Ovary (tissue), 9 donors: ENCODE results near the gene OSTF1. TPM values are rescaled to one million over a fixed set of nuclear protein-coding genes. Genes with fewer than 3 reads are reported as not detected.

Source experiments
- DNase-seq, 5 donors: peaks; one replicate each; pipeline ENCODE4 v3.0.0-alpha.2; 2019 to 2020
- H3K27ac ChIP-seq, 2 donors: fragments of 200-600 bp; one replicate each; pipeline versions ENCODE4 v1.5.1 to v1.8.0; 2019 to 2022
- H3K27me3 ChIP-seq: fragments of 200-600 bp; one replicate; pipeline ENCODE4 v1.8.0; 2022
- H3K36me3 ChIP-seq: fragments of 200-600 bp; sonication (generic); one replicate; pipeline ENCODE4 v1.5.1; 2019
- H3K4me1 ChIP-seq: one replicate; pipeline ENCODE4 v1.8.1; 2013; ENCODE audit warnings: mild to moderate bottlenecking, moderate library complexity; ENCODE audit not compliant: insufficient read depth
- H3K4me3 ChIP-seq: fragments of 200-600 bp; sonication (generic); one replicate; pipeline ENCODE4 v1.5.1; 2017
- H3K9me3 ChIP-seq, 2 donors: fragments of 200-600 bp in 1 of 2; sonication (generic) in 1 of 2; one replicate each; pipeline versions ENCODE4 v1.5.1 to v1.8.1; 2013 to 2019; ENCODE audit warnings: mild to moderate bottlenecking in 1 of 2, moderate library complexity in 1 of 2
- EP300 ChIP-seq: sonication (generic); formaldehyde crosslinking; IDR thresholded peaks from one replicate; pipeline ENCODE4 v1.6.1; 2017; ENCODE audit warnings: antibody characterized with exemption
- POLR2A ChIP-seq: fragments of 450-650 bp; IDR thresholded peaks from one replicate; pipeline ENCODE4 v1.6.1; 2017; ENCODE audit warnings: antibody characterized with exemption, mild to moderate bottlenecking, moderate library complexity
- WGBS, 3 donors: extraction: QIAGEN DNeasy Blood & Tissue Kit in 1 of 3; methylation state at CpG; one replicate each; pipeline versions ENCODE4 v1.1.5 to v1.1.7; 2013 to 2017; 5-methylcytosine and 5-hydroxymethylcytosine counted together
- intact Hi-C, 4 donors: fragments of 100-400 bp; cut with DNase I; formaldehyde crosslinking; loops; one replicate each; pipeline versions ENCODE4 v1.11.0 to v1.15.1; 2022 to 2023
- polyA plus RNA-seq, 2 donors: library from polyadenylated mRNA; stranded (reverse); fragments of 200-250 nt in 1 of 2; fragments of 350-450 nt in 1 of 2; fragmentation: Illumina TruSeq in 1 of 2; extraction: RNeasy Lipid Tissue Mini Kit (QIAGEN cat#74804) in 1 of 2; gene quantifications; one replicate each; pipeline ENCODE4 v1.2.3, GENCODE V29; 2013 to 2014
- total RNA-seq, 7 donors: library from RNA; depleted of rRNA in 2 of 7; stranded (reverse); fragments of >200 nt in 2 of 7; fragmentation: NEBNext Ultra II Directional in 3 of 7; extraction: Animal tissue kit (Norgen Biotek cat#: 25700) in 3 of 7; gene quantifications; one replicate each; pipeline versions ENCODE4 v1.1.0 to v1.2.4, GENCODE V29; 2016 to 2023
- TF ChIP-seq, protein P1 (sequence below), 3 donors: fragments of 450-650 bp in 2 of 3; fragments of 200-600 bp in 1 of 3; IDR thresholded peaks; one replicate each; pipeline versions ENCODE4 v1.5.1 to v1.8.0; 2016 to 2022; ENCODE audit warnings: antibody characterized with exemption in 3 of 3, mild to moderate bottlenecking in 1 of 3
- donor health status: DM: no; HTN: no; CAD: no; lungs with moderate emphysema.
- donor health status: DM: no; HTN: no; CAD: no.
- donor health status: Bipolar disorder and iron deficiency.
- donor health status: DM: yes; HTN: yes; CAD: no.
- donor health status: DM: no; HTN: no; CAD: no.
- donor health status: DM: yes; HTN: yes; CAD: no.

The OSTF1 gene
- total and polyA plus RNA-seq, 9 donors = 15.1 to 46.9 (median 20.0) TPM

GRCh38 chr9:75087289-75087823, 958 bp upstream of the OSTF1 start:
- Histone ChIP-seq H3K36me3 (no peaks in the 10 kb centered on the region), H3K9me3 (no peaks in the 10 kb centered on the region), H3K27ac (peak overlapping the region; percentile 86 to 97), H3K27me3 (no peaks in the 10 kb centered on the region), H3K4me3 (peak overlapping the region; percentile 94), H3K4me1 (peaks cover 13% of the 10 kb centered on the region)
- TF ChIP-seq POLR2A = no peak
- TF ChIP-seq, protein P1, sequence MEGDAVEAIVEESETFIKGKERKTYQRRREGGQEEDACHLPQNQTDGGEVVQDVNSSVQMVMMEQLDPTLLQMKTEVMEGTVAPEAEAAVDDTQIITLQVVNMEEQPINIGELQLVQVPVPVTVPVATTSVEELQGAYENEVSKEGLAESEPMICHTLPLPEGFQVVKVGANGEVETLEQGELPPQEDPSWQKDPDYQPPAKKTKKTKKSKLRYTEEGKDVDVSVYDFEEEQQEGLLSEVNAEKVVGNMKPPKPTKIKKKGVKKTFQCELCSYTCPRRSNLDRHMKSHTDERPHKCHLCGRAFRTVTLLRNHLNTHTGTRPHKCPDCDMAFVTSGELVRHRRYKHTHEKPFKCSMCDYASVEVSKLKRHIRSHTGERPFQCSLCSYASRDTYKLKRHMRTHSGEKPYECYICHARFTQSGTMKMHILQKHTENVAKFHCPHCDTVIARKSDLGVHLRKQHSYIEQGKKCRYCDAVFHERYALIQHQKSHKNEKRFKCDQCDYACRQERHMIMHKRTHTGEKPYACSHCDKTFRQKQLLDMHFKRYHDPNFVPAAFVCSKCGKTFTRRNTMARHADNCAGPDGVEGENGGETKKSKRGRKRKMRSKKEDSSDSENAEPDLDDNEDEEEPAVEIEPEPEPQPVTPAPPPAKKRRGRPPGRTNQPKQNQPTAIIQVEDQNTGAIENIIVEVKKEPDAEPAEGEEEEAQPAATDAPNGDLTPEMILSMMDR (IDR thresholded peaks at IDR 0.05) = no peak
- TF ChIP-seq EP300 = no peak
- intact Hi-C loops = loop anchor here in 1 of 4 donors (10.0 kb wide), 1 partner anchor 133 kb away; the partner anchor contains the start of gene C9orf40
- 2 to 12% (median 6%) methylated on average over 20 of the region's 20 CpGs for WGBS, 3 donors
- peak in 3 of 5 donors; percentile 43 to 51 (median 46) for DNase-seq

- H3K36me3 ChIP-seq = no peaks in the 10 kb centered on the region
- DNase-seq = peak; percentile 30 to 63 (median 53)
- peak overlapping the region; percentile 94 for H3K4me3 ChIP-seq
- H3K9me3 ChIP-seq = no peaks in the 10 kb centered on the region
- TF ChIP-seq, protein P1 (IDR thresholded peaks at IDR 0.05) = peak in 2 of 3 donors; percentile 29 to 46
- no peak for TF ChIP-seq EP300
- H3K27ac ChIP-seq = peak overlapping the region; percentile 74 to 97
- 0 to 1% (median 0%) methylated on average over 43 of the region's 43 CpGs for WGBS, 3 donors
- no peaks in the 10 kb centered on the region for H3K27me3 ChIP-seq
- intact Hi-C loops = loop anchor here in 1 of 4 donors (10.0 kb wide), 1 partner anchor 134 kb away; the partner anchor contains the start of gene C9orf40
- peaks cover 13% of the 10 kb centered on the region for H3K4me1 ChIP-seq
These were observed 495 bp downstream of the OSTF1 start for GRCh38 chr9:75088646-75089372.

- no peaks in the 10 kb centered on the region for H3K36me3 ChIP-seq
- H3K27ac ChIP-seq = peak overlapping the region in 1 of 2 donors; percentile 97
- H3K27me3 ChIP-seq = no peaks in the 10 kb centered on the region
- TF ChIP-seq EP300 (no peak), POLR2A (no peak)
- TF ChIP-seq, protein P1 (IDR thresholded peaks at IDR 0.05) = no peak
- H3K4me1 ChIP-seq = peaks cover 10% of the 10 kb centered on the region
- no peak for DNase-seq
- WGBS, 3 donors = 5 to 15% (median 10%) methylated on average over 11 of the region's 11 CpGs
- peak overlapping the region; percentile 94 for H3K4me3 ChIP-seq
- H3K9me3 ChIP-seq = no peaks in the 10 kb centered on the region
- intact Hi-C loops = loop anchor here in 1 of 4 donors (10.0 kb wide), 1 partner anchor 135 kb away; the partner anchor contains the start of gene C9orf40
These were observed 1.1 kb downstream of the OSTF1 start for GRCh38 chr9:75089373-75089766.

GRCh38 chr9:75090579-75090978, 2.3 kb downstream of the OSTF1 start:
- 89 to 96% (median 92%) methylated on average over 4 of the region's 4 CpGs for WGBS, 3 donors
- no peak for DNase-seq
- Histone ChIP-seq H3K4me1 (peaks cover 10% of the 10 kb centered on the region), H3K27ac (no peak overlapping the region), H3K4me3 (no peak overlapping the region), H3K9me3 (no peaks in the 10 kb centered on the region), H3K27me3 (no peaks in the 10 kb centered on the region), H3K36me3 (no peaks in the 10 kb centered on the region)
- TF ChIP-seq POLR2A = no peak
- TF ChIP-seq, protein P1 (IDR thresholded peaks at IDR 0.05) = no peak
- no peak for TF ChIP-seq EP300
- intact Hi-C loops = no loop called here
